Transverse colon (tissue), 4 donors: ENCODE measurements around the gene UBA5. TPM values are rescaled to one million over a fixed set of nuclear protein-coding genes. Genes with fewer than 3 reads are reported as not detected.

ENCODE experiments used
- DNase-seq: peaks from one replicate; pipeline ENCODE4 v3.0.0-alpha.2; 2019
- H3K27ac ChIP-seq, 4 donors: fragments of 200-600 bp; sonication (generic); 2 replicates each; pipeline ENCODE4 v1.5.1; 2016 to 2018; ENCODE audit warnings: inconsistent platforms in 4 of 4
- H3K27me3 ChIP-seq: fragments of 200-600 bp; sonication (generic); 2 replicates; pipeline ENCODE4 v1.5.1; 2017; ENCODE audit warnings: inconsistent platforms
- H3K36me3 ChIP-seq, 4 donors: fragments of 200-600 bp; sonication (generic); 2 replicates each; pipeline ENCODE4 v1.5.1; 2017 to 2019; ENCODE audit warnings: inconsistent platforms in 4 of 4
- H3K4me1 ChIP-seq, 4 donors: fragments of 200-600 bp; sonication (generic); 2 replicates each; pipeline ENCODE4 v1.5.1; 2017 to 2020; ENCODE audit warnings: inconsistent platforms in 4 of 4
- H3K4me3 ChIP-seq, 4 donors: fragments of 200-600 bp; sonication (generic); 1 replicate in 1 of 4; 2 replicates in 3 of 4; pipeline versions ENCODE4 v1.5.1 to v1.6.1; 2017 to 2019; ENCODE audit warnings: inconsistent platforms in 4 of 4
- H3K9me3 ChIP-seq, 2 donors: fragments of 200-600 bp; sonication (generic); 2 replicates each; pipeline ENCODE4 v1.5.1; 2017 to 2019; ENCODE audit warnings: inconsistent platforms in 2 of 2
- CTCF ChIP-seq, 5 experiments: fragments of 200-600 bp in 3 of 5; fragments of 450-650 bp in 2 of 5; sonication (generic) in 3 of 5; IDR thresholded peaks; 1 replicate in 2 of 5; 2 replicates in 3 of 5; pipeline ENCODE4 v1.5.1; 2016 to 2017; ENCODE audit warnings: antibody characterized with exemption in 5 of 5, inconsistent platforms in 3 of 5, mild to moderate bottlenecking in 2 of 5, moderate library complexity in 1 of 5
- EP300 ChIP-seq: sonication (generic); formaldehyde crosslinking; IDR thresholded peaks from one replicate; pipeline ENCODE4 v1.6.1; 2017; ENCODE audit warnings: antibody characterized with exemption, low read depth
- POLR2A ChIP-seq: fragments of 450-650 bp; IDR thresholded peaks from one replicate; pipeline ENCODE4 v1.6.1; 2016; ENCODE audit warnings: antibody characterized with exemption, mild to moderate bottlenecking, moderate library complexity
- POLR2AphosphoS5 ChIP-seq, 3 donors: sonication (generic); formaldehyde crosslinking; IDR thresholded peaks; one replicate each; pipeline ENCODE4 v1.6.1; 2016; ENCODE audit warnings: antibody characterized with exemption in 3 of 3
- WGBS, 2 donors: methylation state at CpG; one replicate each; pipeline ENCODE4 v1.1.5; 2018; ENCODE audit warnings: low coverage in 1 of 2; 5-methylcytosine and 5-hydroxymethylcytosine counted together
- in situ Hi-C, 4 donors: fragments of 200-750 bp; cut with MboI; loops; one replicate each; pipeline versions ENCODE4 v1.15.0 to v1.15.1; 2017; ENCODE audit warnings: low sequenced_read_pairs in 3 of 4, low pct_ligation_motif_present in 1 of 4, low pct_unique_long_range_greater_than_20kb in 1 of 4
- intact Hi-C: fragments of 100-400 bp; cut with DNase I; formaldehyde crosslinking; loops from one replicate; pipeline ENCODE4 v1.15.1; 2023; ENCODE audit warnings: low total_unique reads
- total RNA-seq, 4 donors: library from RNA; depleted of rRNA; stranded (reverse); fragments of >200 nt; gene quantifications; one replicate each; pipeline ENCODE4 v1.1.0, GENCODE V29; 2016

UBA5 gene
- total RNA-seq, 4 donors from 2014 or later, result 25.7 to 45.3 (median 33.4) TPM

GRCh38 chr3:132625613-132626012, 34.5 kb upstream of the UBA5 start:
- Histone ChIP-seq H3K36me3 (peaks cover 0 to 15% (median 4%) of the 10 kb centered on the region in 4 donors), H3K4me1 (no peaks in the 10 kb centered on the region), H3K27ac (no peak overlapping the region), H3K27me3 (no peaks in the 10 kb centered on the region), H3K9me3 (no peaks in the 10 kb centered on the region), H3K4me3 (no peak overlapping the region)
- intact Hi-C loops, result no loop called here
- no peak for DNase-seq
- 83 to 88% methylated on average over 1 of the region's 1 CpG for WGBS, 2 donors
- TF ChIP-seq EP300, result no peak
- no peak for TF ChIP-seq POLR2AphosphoS5 (IDR thresholded peaks at IDR 0.05)
- no peak for TF ChIP-seq CTCF (IDR thresholded peaks at IDR 0.05)
- TF ChIP-seq POLR2A, result no peak
- in situ Hi-C loops, result loop anchor here in 2 of 4 donors (25.0 kb wide), 1 partner anchor 263 kb away; no protein-coding TSS in a partner anchor

DNA sequence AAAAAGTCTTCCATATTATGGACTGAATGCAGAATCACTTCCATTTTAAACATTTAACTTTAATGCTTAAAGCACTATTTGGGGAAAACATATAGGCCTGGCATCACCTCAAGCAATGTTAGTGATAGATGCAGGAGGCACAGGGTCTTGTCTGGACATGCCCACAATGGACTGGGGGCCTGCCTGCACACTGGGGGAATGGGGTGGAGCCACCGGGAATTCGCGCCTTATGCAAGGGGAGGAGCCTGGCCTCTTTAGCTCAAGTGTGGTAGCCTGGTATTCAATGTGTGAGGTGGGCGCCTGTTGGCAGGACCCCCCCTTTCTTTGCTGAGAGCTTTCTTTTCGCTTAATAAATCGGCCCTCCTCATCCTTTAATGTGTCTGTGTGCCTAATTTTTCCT, 33.2 kb upstream of the UBA5 start:
- Histone ChIP-seq H3K4me1 (no peaks in the 10 kb centered on the region), H3K9me3 (no peaks in the 10 kb centered on the region), H3K36me3 (peaks cover 0 to 15% (median 4%) of the 10 kb centered on the region in 4 donors), H3K4me3 (no peak overlapping the region), H3K27ac (no peak overlapping the region), H3K27me3 (no peaks in the 10 kb centered on the region)
- in situ Hi-C loops, result loop anchor here in 2 of 4 donors (25.0 kb wide), 1 partner anchor 265 kb away; no protein-coding TSS in a partner anchor
- intact Hi-C loops, result no loop called here
- TF ChIP-seq POLR2AphosphoS5 (IDR thresholded peaks at IDR 0.05) (no peak), CTCF (IDR thresholded peaks at IDR 0.05) (no peak), EP300 (no peak), POLR2A (no peak)
- WGBS, 2 donors, result 95 to 100% methylated on average over 6 of the region's 6 CpGs
- no peak for DNase-seq

GRCh38 chr3:132628157-132628556, 32.0 kb upstream of the UBA5 start:
- intact Hi-C loops, result no loop called here
- Histone ChIP-seq H3K36me3 (peaks cover 0 to 15% (median 4%) of the 10 kb centered on the region in 4 donors), H3K27ac (no peak overlapping the region), H3K4me1 (no peaks in the 10 kb centered on the region), H3K9me3 (no peaks in the 10 kb centered on the region), H3K27me3 (no peaks in the 10 kb centered on the region), H3K4me3 (no peak overlapping the region)
- in situ Hi-C loops, result loop anchor here in 2 of 4 donors (25.0 kb wide), 1 partner anchor 266 kb away; no protein-coding TSS in a partner anchor
- DNase-seq, result no peak
- WGBS, 2 donors, result 64 to 88% methylated on average over 2 of the region's 2 CpGs
- TF ChIP-seq POLR2A, result no peak
- TF ChIP-seq CTCF (IDR thresholded peaks at IDR 0.05), result no peak
- TF ChIP-seq POLR2AphosphoS5 (IDR thresholded peaks at IDR 0.05), result no peak
- TF ChIP-seq EP300, result no peak

GRCh38 chr3:132629928-132630327, 30.2 kb upstream of the UBA5 start:
- in situ Hi-C loops, result loop anchor here in 2 of 4 donors (25.0 kb wide), 1 partner anchor 268 kb away; no protein-coding TSS in a partner anchor
- no peak overlapping the region for H3K4me3 ChIP-seq
- intact Hi-C loops, result no loop called here
- no peaks in the 10 kb centered on the region for H3K27me3 ChIP-seq
- DNase-seq, result no peak
- H3K27ac ChIP-seq, result no peak overlapping the region
- H3K36me3 ChIP-seq, result peaks cover 0 to 15% (median 4%) of the 10 kb centered on the region in 4 donors
- H3K4me1 ChIP-seq, result no peaks in the 10 kb centered on the region
- H3K9me3 ChIP-seq, result no peaks in the 10 kb centered on the region
- TF ChIP-seq EP300, result no peak
- WGBS, 2 donors, result 72 to 82% methylated on average over 1 of the region's 1 CpG

GRCh38 chr3:132630612-132631011, 29.5 kb upstream of the UBA5 start:
- no peak for DNase-seq
- WGBS, 2 donors, result 81 to 97% methylated on average over 7 of the region's 7 CpGs
- no peak for TF ChIP-seq CTCF (IDR thresholded peaks at IDR 0.05)
- no peak for TF ChIP-seq POLR2A
- TF ChIP-seq EP300, result no peak
- no peak for TF ChIP-seq POLR2AphosphoS5 (IDR thresholded peaks at IDR 0.05)
- no peak overlapping the region for H3K27ac ChIP-seq
- peaks cover 0 to 14% (median 4%) of the 10 kb centered on the region in 4 donors for H3K36me3 ChIP-seq
- no peaks in the 10 kb centered on the region for H3K4me1 ChIP-seq
- H3K4me3 ChIP-seq, result no peak overlapping the region
- H3K27me3 ChIP-seq, result no peaks in the 10 kb centered on the region
- no peaks in the 10 kb centered on the region for H3K9me3 ChIP-seq
- in situ Hi-C loops (loop anchor here in 2 of 4 donors (25.0 kb wide), 1 partner anchor 268 kb away; no protein-coding TSS in a partner anchor), intact Hi-C loops (no loop called here)
